Measurements from ENCODE around the gene TRIP13. TPM values are rescaled to one million over a fixed set of nuclear protein-coding genes. Genes with fewer than 3 reads are reported as not detected.
A peak's percentile ranks its signal among the peaks of the same experiment; 100 is the strongest.

Gene TRIP13
- total RNA-seq, 1 donor, result 32.5 TPM

DNA sequence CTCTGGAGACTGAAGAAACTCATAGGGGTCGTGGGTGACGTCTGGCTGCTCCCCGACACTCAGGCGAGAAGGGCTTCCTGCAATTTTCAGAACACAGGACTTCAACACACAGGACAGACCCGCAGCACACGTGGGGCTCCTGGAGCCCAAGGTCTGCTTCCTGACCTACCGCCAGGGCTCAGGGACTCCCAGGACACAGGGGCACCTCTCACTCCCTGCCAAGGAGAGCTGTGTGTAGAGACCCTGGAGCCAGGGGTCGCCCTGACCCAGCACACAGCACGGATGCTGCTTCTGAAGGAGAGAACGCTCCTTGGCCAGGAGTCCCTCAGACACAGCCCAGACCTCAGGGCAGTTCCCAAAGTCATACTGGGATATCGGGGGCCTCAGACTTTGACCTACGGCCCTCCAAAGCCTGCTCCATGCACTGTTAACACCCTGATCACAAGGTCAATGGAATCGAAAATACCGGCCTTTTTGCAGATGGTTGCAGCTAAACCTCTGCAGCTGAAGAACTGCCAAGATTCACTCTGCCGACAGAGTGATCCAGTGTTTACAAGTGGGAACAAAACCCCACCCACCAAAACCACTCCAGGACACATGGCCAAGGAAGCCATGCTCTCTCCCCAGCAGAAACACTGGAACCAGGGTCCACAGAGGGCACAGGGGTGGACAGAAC lies 28.1 kb upstream of the TRIP13 start:
- TF ChIP-seq CTCF (IDR thresholded peaks at IDR 0.05; ENCODE audit: insufficient read depth, low read length), result no peak
- DNase-seq (ENCODE audit: low read depth), result peak; percentile 20
- no peak overlapping the region for H3K4me3 ChIP-seq (ENCODE audit: low read depth, low read length)

GRCh38 chr5:865168-865521 lies 27.5 kb upstream of the TRIP13 start:
- no peak overlapping the region for H3K4me3 ChIP-seq (ENCODE audit: low read depth, low read length)
- TF ChIP-seq CTCF (IDR thresholded peaks at IDR 0.05; ENCODE audit: insufficient read depth, low read length), result no peak
- no peak for DNase-seq (ENCODE audit: low read depth)

DNA sequence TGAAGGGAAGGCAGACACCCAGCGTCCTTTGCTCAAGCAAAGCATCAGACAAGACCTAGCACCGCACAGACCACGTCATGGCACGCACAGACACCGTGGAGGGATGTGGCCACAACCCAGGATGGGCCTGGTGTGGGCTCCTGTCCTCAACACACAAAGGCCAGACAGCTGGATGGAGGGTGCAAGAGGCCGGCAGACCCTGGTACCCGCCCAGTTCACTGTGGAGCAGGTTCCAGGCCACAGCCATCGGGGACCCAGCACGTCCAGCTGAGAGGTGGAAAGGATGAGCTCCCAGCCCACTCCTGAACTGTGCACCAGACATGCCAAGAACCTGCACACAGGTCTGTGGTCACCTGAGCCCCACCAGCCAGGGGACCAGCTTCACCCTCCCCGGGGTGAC lies 26.9 kb upstream of the TRIP13 start:
- no peak for TF ChIP-seq CTCF (IDR thresholded peaks at IDR 0.05; ENCODE audit: insufficient read depth, low read length)
- no peak for DNase-seq (ENCODE audit: low read depth)
- H3K4me3 ChIP-seq (ENCODE audit: low read depth, low read length), result no peak overlapping the region

DNA sequence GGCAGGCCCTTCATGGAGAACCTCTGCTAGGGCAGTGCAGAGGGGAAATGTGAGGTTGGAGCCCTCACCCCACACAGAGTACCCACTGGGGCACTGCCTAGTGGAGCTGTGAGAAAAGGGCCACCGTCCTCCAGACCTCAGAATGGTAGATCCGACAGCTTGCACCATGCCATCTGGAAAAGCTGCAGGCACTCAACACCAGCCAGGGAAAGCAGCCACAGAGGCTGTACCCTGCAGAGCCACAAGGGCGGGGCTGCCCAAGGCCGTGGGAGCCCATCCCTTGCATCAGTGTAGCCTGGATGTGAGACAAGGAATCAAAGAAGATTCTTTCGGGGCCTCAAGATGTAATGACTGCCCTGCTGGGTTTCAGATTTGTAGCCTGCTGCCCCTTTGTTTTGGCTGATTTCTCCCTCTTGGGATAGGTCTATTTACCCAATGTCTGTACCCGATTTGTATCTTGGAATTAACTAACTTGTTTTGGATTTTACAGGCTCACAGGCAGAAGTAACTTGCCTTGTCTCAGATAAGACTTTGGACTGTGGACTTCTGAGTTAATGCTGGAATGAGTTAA lies 25.3 kb upstream of the TRIP13 start:
- no peak for DNase-seq (ENCODE audit: low read depth)
- TF ChIP-seq CTCF (IDR thresholded peaks at IDR 0.05; ENCODE audit: insufficient read depth, low read length), result no peak
- H3K4me3 ChIP-seq (ENCODE audit: low read depth, low read length), result no peak overlapping the region

DNA sequence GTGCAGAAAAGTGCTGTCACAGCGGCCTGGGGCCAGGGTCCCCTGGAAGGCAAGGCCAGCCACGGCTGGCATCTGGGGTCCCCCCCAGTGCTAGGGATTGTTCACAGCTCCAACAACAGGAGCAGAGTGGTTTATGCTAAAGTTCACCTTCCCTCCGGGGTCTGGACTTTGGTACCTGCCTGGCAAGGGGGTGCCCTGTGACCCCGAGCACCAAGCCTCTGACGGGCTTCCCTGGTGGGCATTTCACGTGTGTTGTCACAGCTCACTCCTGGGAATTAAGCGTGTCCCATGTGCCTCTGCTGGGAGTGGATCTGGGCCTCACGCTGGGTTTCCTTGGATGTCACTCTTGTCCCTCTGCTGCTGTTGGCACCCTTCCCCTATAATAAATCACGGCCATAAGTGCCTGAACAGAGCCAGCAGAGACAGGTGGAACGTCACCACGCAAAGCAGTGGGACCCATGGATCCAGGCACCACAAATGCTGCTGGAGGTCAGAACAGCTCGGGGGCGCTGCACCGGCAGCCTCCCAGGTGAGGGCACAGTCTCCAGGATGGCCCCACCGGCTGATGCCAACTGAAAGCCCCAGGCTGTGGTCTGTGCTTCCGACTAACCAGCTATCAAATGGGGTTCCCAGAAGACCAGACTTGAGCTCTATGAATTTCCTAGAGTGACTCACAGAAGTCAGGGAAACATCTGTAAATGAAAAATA lies 24.1 kb upstream of the TRIP13 start:
- DNase-seq (ENCODE audit: low read depth), result no peak
- H3K4me3 ChIP-seq (ENCODE audit: low read depth, low read length), result no peak overlapping the region
- no peak for TF ChIP-seq CTCF (IDR thresholded peaks at IDR 0.05; ENCODE audit: insufficient read depth, low read length)

- no peak for DNase-seq (ENCODE audit: low read depth)
- no peak overlapping the region for H3K4me3 ChIP-seq (ENCODE audit: low read depth, low read length)
- no peak for TF ChIP-seq CTCF (IDR thresholded peaks at IDR 0.05; ENCODE audit: insufficient read depth, low read length)
Measured at GRCh38 chr5:870956-871355, 21.7 kb upstream of the TRIP13 start.
